Raji (cell line): Measurements from ENCODE around the gene CACNA1C.

Source experiments
- POLR2A ChIP-seq: IDR thresholded peaks from 2 replicates; pipeline ENCODE4 v1.6.1; 2011; ENCODE audit warnings: low read depth, low read length, control low read depth; ENCODE audit not compliant: insufficient read depth

Gene CACNA1C

GRCh38 chr12:2503036-2503435, 450.2 kb downstream of the CACNA1C start:
- no peak for TF ChIP-seq POLR2A

GRCh38 chr12:2503762-2504161, 451.0 kb downstream of the CACNA1C start:
- no peak for TF ChIP-seq POLR2A

GRCh38 chr12:2504577-2504976, 451.8 kb downstream of the CACNA1C start:
- TF ChIP-seq POLR2A: no peak

- no peak for TF ChIP-seq POLR2A
These were observed 455.0 kb downstream of the CACNA1C start for GRCh38 chr12:2507814-2508213.

GRCh38 chr12:2509137-2509536, 456.4 kb downstream of the CACNA1C start:
- TF ChIP-seq POLR2A: no peak

- TF ChIP-seq POLR2A: no peak
These were observed 457.3 kb downstream of the CACNA1C start for GRCh38 chr12:2510045-2510444.

- no peak for TF ChIP-seq POLR2A
These were observed 460.6 kb downstream of the CACNA1C start for GRCh38 chr12:2513141-2514037.

- no peak for TF ChIP-seq POLR2A
These were observed 461.2 kb downstream of the CACNA1C start for GRCh38 chr12:2514038-2514340.

GRCh38 chr12:2520722-2521246, 468.0 kb downstream of the CACNA1C start:
- no peak for TF ChIP-seq POLR2A

GRCh38 chr12:2523317-2523716, 470.5 kb downstream of the CACNA1C start:
- no peak for TF ChIP-seq POLR2A

GRCh38 chr12:2523844-2524243, 471.1 kb downstream of the CACNA1C start:
- no peak for TF ChIP-seq POLR2A

- TF ChIP-seq POLR2A: no peak
These were observed 473.6 kb downstream of the CACNA1C start for GRCh38 chr12:2526371-2526770.

GRCh38 chr12:2528001-2528400, 475.2 kb downstream of the CACNA1C start:
- TF ChIP-seq POLR2A: no peak

- TF ChIP-seq POLR2A: no peak
These were observed 477.0 kb downstream of the CACNA1C start for GRCh38 chr12:2529807-2530206.

- no peak for TF ChIP-seq POLR2A
These were observed 478.6 kb downstream of the CACNA1C start for GRCh38 chr12:2531371-2531770.

GRCh38 chr12:2533036-2533435, 480.2 kb downstream of the CACNA1C start:
- no peak for TF ChIP-seq POLR2A
